GM19452 (cell line): Measurements from ENCODE around the gene EDNRB.
A peak's percentile ranks its signal among the peaks of the same experiment; 100 is the strongest.
"Not testable (repeated sequence)": the region's sequence is repeated elsewhere in the genome, so short reads cannot be mapped to it uniquely, and the experiment has no call there.

Source experiments
- ATAC-seq: cut with Tn5 transposase; IDR thresholded peaks from one replicate; pipeline ENCODE4 v1.9.1; 2021; ENCODE audit not compliant: unreplicated experiment

EDNRB gene

DNA sequence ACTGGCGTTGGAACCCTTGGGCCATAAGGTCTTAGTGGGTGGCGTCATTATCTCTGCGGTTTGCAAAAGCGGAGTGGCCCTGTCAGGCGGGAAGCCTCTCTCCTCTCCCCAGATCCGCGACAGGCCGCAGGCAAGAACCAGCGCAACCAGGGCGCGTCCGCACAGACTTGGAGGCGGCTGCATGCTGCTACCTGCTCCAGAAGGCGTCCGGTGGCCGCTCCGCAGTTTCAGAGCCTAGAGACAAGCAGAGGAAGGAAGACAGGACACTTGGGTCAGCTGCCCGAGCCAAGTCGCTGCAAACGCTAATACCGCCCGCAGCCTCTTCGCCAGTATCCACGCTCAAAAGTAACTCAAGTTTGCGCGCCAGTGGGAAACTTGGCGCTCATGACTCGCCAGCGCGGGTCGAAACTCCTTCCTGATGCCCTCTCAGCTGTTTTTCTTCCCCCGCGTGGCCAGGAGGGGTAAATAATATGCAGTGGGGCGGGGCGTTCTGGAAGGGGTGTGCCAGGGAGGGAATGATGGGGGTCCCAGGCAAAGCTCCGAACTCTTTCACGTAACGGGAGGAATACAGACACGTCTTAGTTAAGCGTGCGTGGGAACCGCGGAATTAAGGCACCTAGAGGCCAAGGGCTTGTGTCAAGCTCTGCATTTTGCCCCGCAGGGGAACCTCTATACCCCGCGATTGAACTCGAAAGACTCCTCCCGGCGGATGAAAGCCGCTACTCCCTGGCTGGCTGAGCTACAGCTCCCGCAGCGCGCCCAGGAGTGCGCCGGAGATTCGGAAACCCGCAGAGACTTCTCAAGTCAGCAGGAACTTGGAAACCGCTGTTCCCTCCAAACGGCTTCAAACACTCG is at the start of gene EDNRB:
TSS of gene EDNRB (minus strand) at position 441 of the 855 bp plus-strand sequence. CDS start at position 183, 258 bp downstream.
- ATAC-seq: no peak

- ATAC-seq: no peak
Measured at GRCh38 chr13:77966671-77967070, 48.0 kb upstream of the EDNRB start.

DNA sequence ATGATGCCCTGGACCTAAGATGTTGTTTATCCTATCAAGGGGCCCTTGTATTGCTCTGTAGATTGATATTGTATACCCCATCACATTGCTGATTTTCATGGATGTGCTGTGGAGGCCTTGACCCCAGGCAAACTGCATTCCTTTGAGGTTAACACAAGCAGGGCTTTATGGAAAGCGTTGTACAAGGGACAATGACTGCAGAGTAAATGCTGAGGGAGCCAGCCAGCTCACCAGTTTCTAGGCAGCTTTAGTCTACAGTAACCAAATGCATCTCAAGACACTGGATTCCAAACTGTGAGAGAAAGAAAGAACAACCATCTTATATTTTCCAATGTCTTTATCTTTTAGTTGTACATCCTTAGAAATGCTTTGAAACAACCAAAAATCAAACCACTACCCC is 34.1 kb upstream of the EDNRB start:
- ATAC-seq: no peak

- no peak for ATAC-seq
Measured at GRCh38 chr13:77952276-77952675, 33.6 kb upstream of the EDNRB start.

DNA sequence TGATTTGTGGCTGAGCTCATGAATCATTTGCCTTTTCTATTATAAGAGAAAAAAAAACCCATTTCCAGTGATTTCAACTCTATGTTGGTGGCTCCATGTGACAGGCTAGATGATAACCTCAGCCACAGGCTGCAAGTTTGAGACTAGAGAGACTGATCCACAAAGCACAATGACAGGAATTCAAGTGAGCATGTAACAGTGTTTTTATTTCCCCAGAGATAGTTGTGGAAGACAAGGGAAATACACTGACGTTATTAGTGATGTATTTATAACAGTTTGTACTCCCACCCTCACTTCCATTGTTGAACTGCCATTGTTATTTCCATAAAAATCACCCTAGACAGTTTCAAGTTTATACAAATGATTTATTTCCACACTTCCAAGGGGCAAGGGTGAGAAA is 27.9 kb upstream of the EDNRB start:
- ATAC-seq: no peak

GRCh38 chr13:77935063-77935462 is 16.4 kb upstream of the EDNRB start:
- not testable (repeated sequence) for ATAC-seq

- peak; percentile 75 for ATAC-seq
Measured at GRCh38 chr13:77930430-77930829, 11.8 kb upstream of the EDNRB start.

DNA sequence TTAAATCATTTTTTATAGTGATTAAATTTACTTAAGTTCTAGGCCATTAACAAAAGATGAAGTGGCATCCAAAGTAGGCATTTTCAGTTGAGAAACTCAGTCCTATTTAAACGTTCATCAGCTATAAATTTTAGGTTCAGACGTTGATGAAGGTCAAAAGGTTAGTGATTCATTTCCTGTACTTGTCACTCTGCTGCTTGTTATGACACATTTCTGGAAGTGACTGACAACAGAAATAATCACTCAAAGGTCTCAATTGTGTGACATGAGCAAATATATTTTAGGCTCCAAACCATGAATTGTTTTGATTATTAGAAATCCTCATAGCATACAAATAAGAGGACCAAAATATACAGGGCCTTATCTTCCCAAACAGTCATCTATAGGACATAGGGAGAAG is 10.3 kb upstream of the EDNRB start:
- ATAC-seq: peak; percentile 89

- ATAC-seq: no peak
Measured at GRCh38 chr13:77925616-77926015, 7.0 kb upstream of the EDNRB start.

DNA sequence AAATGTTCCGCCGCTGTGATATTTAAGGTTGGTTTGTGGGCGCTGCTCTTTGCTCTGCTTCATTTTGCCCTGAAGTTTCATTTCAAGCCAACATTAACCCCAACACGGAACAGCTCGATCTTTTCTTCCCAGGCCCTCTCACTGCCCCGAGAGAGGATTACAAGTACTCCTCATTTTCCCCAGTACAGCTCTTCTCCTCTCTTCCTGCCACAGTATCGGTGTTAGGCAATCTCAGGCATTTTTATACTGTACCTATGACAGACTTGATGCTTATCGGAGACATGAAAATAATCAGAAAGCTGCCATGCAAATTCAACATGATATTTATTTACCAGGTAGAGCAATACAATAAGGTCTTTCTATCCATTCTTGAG is 1.3 kb upstream of the EDNRB start:
- no peak for ATAC-seq

DNA sequence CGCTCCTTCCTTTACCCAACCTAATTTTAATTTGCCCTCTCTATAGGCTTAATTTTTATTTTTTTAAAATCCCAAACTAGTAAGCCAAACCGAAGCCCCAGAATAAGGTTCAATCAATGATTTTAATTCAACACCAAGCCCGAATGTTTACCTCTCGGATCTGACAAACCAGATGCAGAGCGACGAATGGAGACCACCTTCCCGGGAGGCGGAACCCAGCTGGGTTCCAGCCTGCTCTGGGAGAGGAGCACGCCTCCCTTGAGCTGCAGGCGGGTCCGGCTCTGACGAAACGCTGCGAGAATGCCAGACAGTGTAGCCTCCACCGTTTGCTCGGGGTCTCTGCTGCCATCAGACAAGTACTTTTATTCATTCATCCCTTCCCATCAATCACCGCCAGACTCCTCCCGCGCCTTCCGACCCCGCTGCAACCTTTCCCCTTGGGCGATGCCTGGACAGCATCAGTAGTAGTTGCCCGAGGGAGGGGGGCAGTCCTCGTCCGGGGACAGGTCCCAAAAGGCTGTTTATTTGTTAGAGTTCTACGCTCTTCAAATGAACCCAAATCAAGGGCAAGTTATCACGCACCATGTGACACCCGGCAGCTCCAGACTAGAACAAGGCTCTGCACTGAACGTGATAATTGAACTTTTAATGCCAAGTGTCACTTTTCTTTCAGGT is 752 bp upstream of the EDNRB start:
- no peak for ATAC-seq

DNA sequence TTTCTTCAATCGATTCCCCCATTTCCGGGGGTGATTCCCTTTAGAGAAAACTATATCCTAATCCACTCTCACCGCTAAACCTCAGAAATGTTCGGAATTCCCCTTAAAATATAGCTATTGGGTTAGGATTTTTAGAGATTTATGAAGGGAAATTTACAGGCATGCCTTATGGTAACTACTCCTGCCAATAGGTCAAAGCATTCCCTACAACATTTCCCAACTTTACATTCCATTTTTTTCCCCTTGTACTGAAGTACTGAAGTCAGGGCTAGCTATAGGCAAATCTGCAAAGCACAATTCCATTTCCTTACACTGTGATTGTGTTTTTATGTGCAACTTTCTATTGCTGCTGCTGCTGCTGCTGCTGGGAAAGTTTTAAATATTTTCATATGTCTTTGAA is 2.1 kb downstream of the EDNRB start:
- ATAC-seq: no peak

DNA sequence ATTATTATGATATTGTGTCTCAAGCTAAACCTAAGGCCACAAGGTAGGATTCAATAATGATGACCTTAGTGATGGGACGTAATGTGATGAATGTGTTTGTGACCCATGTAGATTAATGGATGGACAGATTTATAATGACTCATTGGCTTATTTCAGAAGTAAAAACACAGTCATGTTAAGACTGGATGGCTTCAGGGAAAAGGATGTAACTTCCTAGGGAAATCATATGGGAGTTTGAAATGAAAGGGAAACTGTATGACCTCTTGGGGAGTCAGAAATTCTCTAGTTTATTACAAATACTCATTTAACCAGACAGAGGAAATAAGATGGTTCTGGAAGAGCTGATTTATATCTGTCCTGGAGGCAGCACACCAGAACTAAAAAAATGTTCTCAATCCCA is 2.9 kb downstream of the EDNRB start:
- ATAC-seq: no peak

DNA sequence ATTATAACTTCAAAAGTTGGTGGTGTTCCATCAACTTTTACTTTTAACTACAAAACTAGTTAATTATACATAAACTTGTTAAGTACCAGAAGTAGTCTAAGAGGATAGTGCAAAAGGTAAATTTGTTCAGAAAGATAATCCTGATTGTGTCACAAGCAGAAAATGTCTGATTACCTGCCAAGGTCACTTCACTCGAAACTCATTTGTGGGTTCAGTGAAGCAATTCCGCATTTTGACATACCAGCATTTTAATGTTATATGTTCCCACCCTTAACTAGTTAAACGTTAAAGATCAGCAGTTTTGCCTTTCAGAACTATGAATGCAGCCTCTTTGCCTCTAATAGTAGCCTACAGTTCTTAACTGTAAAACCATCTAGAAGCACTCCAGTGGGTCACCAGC is 5.6 kb downstream of the EDNRB start:
- no peak for ATAC-seq

- ATAC-seq: no peak
Measured at GRCh38 chr13:77911751-77912150, 6.9 kb downstream of the EDNRB start.

- ATAC-seq: no peak
Measured at GRCh38 chr13:77909827-77910226, 8.8 kb downstream of the EDNRB start.

DNA sequence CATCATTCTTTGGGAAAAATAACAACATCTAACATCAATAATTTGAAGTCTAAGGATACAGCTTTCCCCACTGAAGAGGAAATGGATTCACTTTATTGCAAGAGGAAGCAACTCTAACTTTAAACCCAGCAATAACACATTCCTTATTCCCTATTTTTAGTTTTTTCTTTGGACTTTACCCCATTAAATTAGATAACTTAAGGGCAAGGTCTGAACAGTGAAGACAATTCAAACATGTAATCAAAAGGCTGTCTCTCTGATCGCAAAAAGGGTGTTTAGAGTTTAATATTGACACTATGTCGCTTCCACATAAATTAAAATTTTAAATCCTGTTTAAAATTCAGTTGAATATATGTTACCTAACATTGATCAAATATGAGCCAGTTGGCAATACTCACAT is 10.1 kb downstream of the EDNRB start:
- no peak for ATAC-seq

DNA sequence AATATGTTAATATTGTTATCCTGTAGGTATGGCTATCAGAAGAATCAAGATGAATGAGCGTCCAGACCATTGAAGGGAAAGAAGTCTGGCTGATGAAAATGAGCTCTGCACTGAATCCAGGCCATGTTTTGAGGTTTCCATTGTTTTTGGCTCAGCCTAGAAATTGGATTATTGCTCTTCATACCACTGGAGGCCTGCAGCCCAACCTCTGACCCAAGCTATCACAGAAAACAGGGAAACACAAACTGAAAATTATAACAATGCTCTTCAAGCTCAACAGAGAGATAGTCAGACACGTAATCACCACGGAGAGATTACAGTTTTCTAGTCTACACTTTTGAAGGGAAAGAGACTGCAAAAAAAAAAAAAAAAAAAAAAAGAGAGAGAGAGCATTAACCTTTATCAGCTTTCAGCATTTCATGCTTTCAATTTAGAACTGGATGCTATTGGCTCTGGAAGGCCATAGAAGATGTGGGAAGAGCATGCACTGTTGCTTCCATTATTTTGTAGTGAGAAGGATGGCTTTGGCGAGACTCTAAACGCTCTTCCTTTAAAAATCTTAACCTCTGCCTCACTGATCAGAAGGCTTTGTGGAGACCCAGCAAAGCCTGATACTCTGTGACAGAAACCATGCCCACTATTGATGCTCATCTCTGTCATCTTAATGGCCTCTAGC is 10.8 kb downstream of the EDNRB start:
- no peak for ATAC-seq

GRCh38 chr13:77904031-77904430 is 14.6 kb downstream of the EDNRB start:
- no peak for ATAC-seq

DNA sequence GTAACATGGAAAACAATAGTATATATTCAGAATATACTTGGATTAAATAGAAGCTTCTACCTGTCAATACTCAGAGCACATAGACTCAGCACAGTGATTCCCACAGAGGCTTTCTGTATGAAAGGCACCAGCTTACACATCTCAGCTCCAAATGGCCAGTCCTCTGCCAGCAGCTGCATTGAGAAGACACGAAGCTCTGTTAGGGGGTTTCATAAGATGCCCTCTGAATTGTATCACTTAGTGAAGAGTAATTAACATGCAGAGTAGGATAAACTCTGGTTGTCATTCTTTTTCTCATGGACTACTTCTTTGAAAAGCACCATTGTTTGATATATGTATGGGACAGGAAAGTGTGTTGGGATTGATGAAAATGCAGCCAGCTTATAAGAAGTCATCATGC is 15.2 kb downstream of the EDNRB start:
- no peak for ATAC-seq

- ATAC-seq: no peak
Measured at GRCh38 chr13:77902319-77902963, 16.2 kb downstream of the EDNRB start.
